ENCODE measurements around the gene RFTN1. TPM values are rescaled to one million over a fixed set of nuclear protein-coding genes. Genes with fewer than 3 reads are reported as not detected.

Gene RFTN1
- total and polyA plus RNA-seq, 2 of the 8 experiments (the other 6 are each of a cell fraction or from before 2014, with no cell fraction given), result 4.6 to 6.7 TPM

DNA sequence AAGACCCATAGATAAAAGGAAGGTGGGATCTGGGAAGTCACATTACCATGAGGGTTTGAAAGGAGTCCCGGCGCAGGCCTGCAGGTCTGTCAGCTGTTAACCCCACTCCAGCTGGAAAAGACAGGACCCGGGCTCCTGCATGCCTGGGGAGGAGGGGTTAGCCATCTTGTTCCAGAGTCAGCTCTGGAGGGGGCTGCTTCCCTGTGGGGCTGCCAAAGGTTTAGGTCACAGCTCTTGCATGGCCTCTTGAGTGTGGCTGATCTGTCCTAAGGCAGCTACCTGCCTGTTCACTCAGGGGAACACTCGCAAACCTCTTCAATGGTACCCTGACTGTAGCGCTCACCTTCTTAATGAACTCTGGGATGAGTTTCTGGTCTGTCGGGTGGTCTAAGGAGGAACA is 104.5 kb downstream of the RFTN1 start:
- Histone ChIP-seq H3K9ac (replicated peaks in 1 of 4; ENCODE audit: extremely low read depth in 1 of 4, low read depth in 3 of 4, low read length in 3 of 4) (no peak overlapping the region), H3K56ac (replicated peaks; ENCODE audit: insufficient read length, low read depth, low read length) (peak overlapping the region; percentile 49), H2BK120ac (replicated peaks; ENCODE audit: low read depth, low read length) (no peak overlapping the region), H3K4me1 (replicated peaks in 1 of 4; ENCODE audit: control insufficient read depth in 3 of 4, insufficient read depth in 4 of 4, low read length in 3 of 4) (no peaks in the 10 kb centered on the region), H4K8ac (ENCODE audit: extremely low read depth, insufficient read depth, low read length) (no peak overlapping the region), H3K18ac (ENCODE audit: extremely low read depth, low read length) (no peak overlapping the region), H2AFZ (ENCODE audit: low read length) (no peak overlapping the region), H3K27me3 (replicated peaks in 1 of 4; ENCODE audit: control insufficient read depth in 3 of 4, extremely low read depth in 1 of 4, insufficient read depth in 3 of 4, low read length in 3 of 4) (no peaks in the 10 kb centered on the region; a peak in 1 of 7 replicates), H2BK12ac (ENCODE audit: low read depth, low read length) (no peak overlapping the region), H3K9me3 (ENCODE audit: insufficient read depth in 2 of 2, low read depth in 1 of 2, low read length in 1 of 2) (no peaks in the 10 kb centered on the region), H3K36me3 (ENCODE audit: control insufficient read depth in 2 of 4, insufficient read depth in 4 of 4, low read length in 3 of 4) (no peaks in the 10 kb centered on the region), H2BK5ac (ENCODE audit: low read depth, low read length) (no peak overlapping the region), H3K14ac (ENCODE audit: insufficient read length) (no peak overlapping the region), H3K27ac (ENCODE audit: low read depth, low read length) (no peak overlapping the region), H2BK20ac (ENCODE audit: low read length) (no peak overlapping the region), H4K20me1 (replicated peaks in 1 of 2; ENCODE audit: control insufficient read depth in 1 of 2, insufficient read depth in 2 of 2, low read length in 2 of 2) (no peaks in the 10 kb centered on the region), H3K79me1 (ENCODE audit: low read depth, low read length) (no peaks in the 10 kb centered on the region), H3K4me3 (ENCODE audit: extremely low read depth in 1 of 4, insufficient read depth in 2 of 4, low read depth in 3 of 4, low read length in 4 of 4) (no peak overlapping the region), H2BK15ac (ENCODE audit: low read length) (no peak overlapping the region), H3K79me2 (ENCODE audit: control insufficient read depth in 1 of 2, insufficient read depth in 2 of 2, low read length in 2 of 2) (no peaks in the 10 kb centered on the region), H2AK5ac (ENCODE audit: low read depth, low read length) (no peak overlapping the region), H3K4me2 (ENCODE audit: insufficient read depth in 1 of 2, low read depth in 2 of 2, low read length in 2 of 2) (no peak overlapping the region), H4K5ac (ENCODE audit: insufficient read length, low read depth, low read length) (no peak overlapping the region), H3K23me2 (ENCODE audit: low read depth, low read length) (no peaks in the 10 kb centered on the region; the same call in 1 of the 2 replicates), H4K91ac (replicated peaks; ENCODE audit: insufficient read length, low read length) (no peak overlapping the region), H3K23ac (ENCODE audit: insufficient read length) (no peak overlapping the region), H3K4ac (replicated peaks; ENCODE audit: insufficient read length, low read depth, low read length) (no peak overlapping the region)
- DNase-seq (ENCODE audit: low read depth in 1 of 2, low spot score in 2 of 2) (no peak), FAIRE-seq (no peak)
- TF ChIP-seq MAFK (IDR thresholded peaks at IDR 0.05; ENCODE audit: low read depth, low read length), result no peak
- no peak for TF ChIP-seq BCL11A (IDR thresholded peaks at IDR 0.05; ENCODE audit: low read depth in 2 of 2, low read length in 2 of 2)
- no peak for TF ChIP-seq SUZ12 (IDR thresholded peaks at IDR 0.05; ENCODE audit: low read length)
- TF ChIP-seq SIN3A (conservative IDR thresholded peaks at IDR 0.05 in 1 of 2, IDR thresholded peaks at IDR 0.05 in 1 of 2; ENCODE audit: low read depth in 1 of 2, low read length in 2 of 2), result no peak
- 0 out of 2 replicates have a peak, but pooled peaks have one; percentile 20 for TF ChIP-seq YY1 (IDR thresholded peaks at IDR 0.05; ENCODE audit: low read depth, low read length)
- TF ChIP-seq, protein P1, sequence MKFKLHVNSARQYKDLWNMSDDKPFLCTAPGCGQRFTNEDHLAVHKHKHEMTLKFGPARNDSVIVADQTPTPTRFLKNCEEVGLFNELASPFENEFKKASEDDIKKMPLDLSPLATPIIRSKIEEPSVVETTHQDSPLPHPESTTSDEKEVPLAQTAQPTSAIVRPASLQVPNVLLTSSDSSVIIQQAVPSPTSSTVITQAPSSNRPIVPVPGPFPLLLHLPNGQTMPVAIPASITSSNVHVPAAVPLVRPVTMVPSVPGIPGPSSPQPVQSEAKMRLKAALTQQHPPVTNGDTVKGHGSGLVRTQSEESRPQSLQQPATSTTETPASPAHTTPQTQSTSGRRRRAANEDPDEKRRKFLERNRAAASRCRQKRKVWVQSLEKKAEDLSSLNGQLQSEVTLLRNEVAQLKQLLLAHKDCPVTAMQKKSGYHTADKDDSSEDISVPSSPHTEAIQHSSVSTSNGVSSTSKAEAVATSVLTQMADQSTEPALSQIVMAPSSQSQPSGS (IDR thresholded peaks at IDR 0.05; ENCODE audit: low read length), result no peak
- TF ChIP-seq KDM5A (IDR thresholded peaks at IDR 0.05; ENCODE audit: low read length), result no peak
- 82% methylated on average over 6 of the region's 6 CpGs; no CpG with 5 or more reads in 1 of the 2 experiments for WGBS, 2 experiments (ENCODE audit: extremely low coverage in 1 of 2, insufficient coverage in 1 of 2, insufficient read length in 1 of 2, insufficient replicate concordance in 2 of 2, low coverage in 1 of 2, low lambda C conversion rate in 2 of 2, missing lambda C conversion rate in 1 of 2)
- POLR2A ChIA-PET (ENCODE audit: partially characterized antibody), result interaction anchor here (1.2 kb wide), 1 partner anchor 16 kb away, joined by 3 read pairs; no protein-coding TSS in a partner anchor
- CTCF ChIA-PET (ENCODE audit: partially characterized antibody), result no interaction called here

Data from H1 (cell line).